ENCODE measurements around the gene PDZD11. TPM values are rescaled to one million over a fixed set of nuclear protein-coding genes. Genes with fewer than 3 reads are reported as not detected.

The PDZD11 gene
- polyA plus RNA-seq, 1 donor from 2014 or later = 64.7 TPM

- Histone ChIP-seq H3K27me3 (ENCODE audit: insufficient read depth, low read depth, low read length) (no peaks in the 10 kb centered on the region), H3K4me3 (ENCODE audit: low read length) (no peak within 1 kb of the TSS), H3K36me3 (ENCODE audit: insufficient read depth, low read length) (no peaks in the 10 kb centered on the region), H3K79me2 (replicated peaks; ENCODE audit: insufficient read depth, low read length) (no peaks in the 10 kb centered on the region), H3K9me3 (ENCODE audit: low read length) (no peaks in the 10 kb centered on the region), H3F3A (ENCODE audit: insufficient read depth, low read length, poor library complexity, severe bottlenecking) (no peaks in the 10 kb centered on the region), H2AFZ (ENCODE audit: low read depth, low read length) (no peak within 1 kb of the TSS), H3K27ac (ENCODE audit: low read length) (no peak within 1 kb of the TSS), H3K9ac (ENCODE audit: low read length) (no peak within 1 kb of the TSS), H3K9me2 (ENCODE audit: insufficient read depth, low read length) (no peaks in the 10 kb centered on the region), H4K20me1 (ENCODE audit: insufficient read depth) (no peaks in the 10 kb centered on the region), H3K4me2 (ENCODE audit: low read length) (no peak within 1 kb of the TSS)
- no peak for TF ChIP-seq RAD21 (conservative IDR thresholded peaks at IDR 0.05)
- TF ChIP-seq TAF1 (IDR thresholded peaks at IDR 0.05; ENCODE audit: low read depth) = no peak
- TF ChIP-seq SMC3 (conservative IDR thresholded peaks at IDR 0.05; ENCODE audit: poor library complexity) = no peak
- no peak for TF ChIP-seq MXI1 (conservative IDR thresholded peaks at IDR 0.05; ENCODE audit: poor library complexity, severe bottlenecking)
- no peak for TF ChIP-seq EZH2 (IDR thresholded peaks at IDR 0.05; ENCODE audit: borderline replicate concordance, insufficient read depth, low read length, poor library complexity, severe bottlenecking)
- TF ChIP-seq EP300 (conservative IDR thresholded peaks at IDR 0.05; ENCODE audit: poor library complexity, severe bottlenecking) = no peak
- TF ChIP-seq POLR2AphosphoS5 (IDR thresholded peaks at IDR 0.05) = no peak
- TF ChIP-seq, protein P1, sequence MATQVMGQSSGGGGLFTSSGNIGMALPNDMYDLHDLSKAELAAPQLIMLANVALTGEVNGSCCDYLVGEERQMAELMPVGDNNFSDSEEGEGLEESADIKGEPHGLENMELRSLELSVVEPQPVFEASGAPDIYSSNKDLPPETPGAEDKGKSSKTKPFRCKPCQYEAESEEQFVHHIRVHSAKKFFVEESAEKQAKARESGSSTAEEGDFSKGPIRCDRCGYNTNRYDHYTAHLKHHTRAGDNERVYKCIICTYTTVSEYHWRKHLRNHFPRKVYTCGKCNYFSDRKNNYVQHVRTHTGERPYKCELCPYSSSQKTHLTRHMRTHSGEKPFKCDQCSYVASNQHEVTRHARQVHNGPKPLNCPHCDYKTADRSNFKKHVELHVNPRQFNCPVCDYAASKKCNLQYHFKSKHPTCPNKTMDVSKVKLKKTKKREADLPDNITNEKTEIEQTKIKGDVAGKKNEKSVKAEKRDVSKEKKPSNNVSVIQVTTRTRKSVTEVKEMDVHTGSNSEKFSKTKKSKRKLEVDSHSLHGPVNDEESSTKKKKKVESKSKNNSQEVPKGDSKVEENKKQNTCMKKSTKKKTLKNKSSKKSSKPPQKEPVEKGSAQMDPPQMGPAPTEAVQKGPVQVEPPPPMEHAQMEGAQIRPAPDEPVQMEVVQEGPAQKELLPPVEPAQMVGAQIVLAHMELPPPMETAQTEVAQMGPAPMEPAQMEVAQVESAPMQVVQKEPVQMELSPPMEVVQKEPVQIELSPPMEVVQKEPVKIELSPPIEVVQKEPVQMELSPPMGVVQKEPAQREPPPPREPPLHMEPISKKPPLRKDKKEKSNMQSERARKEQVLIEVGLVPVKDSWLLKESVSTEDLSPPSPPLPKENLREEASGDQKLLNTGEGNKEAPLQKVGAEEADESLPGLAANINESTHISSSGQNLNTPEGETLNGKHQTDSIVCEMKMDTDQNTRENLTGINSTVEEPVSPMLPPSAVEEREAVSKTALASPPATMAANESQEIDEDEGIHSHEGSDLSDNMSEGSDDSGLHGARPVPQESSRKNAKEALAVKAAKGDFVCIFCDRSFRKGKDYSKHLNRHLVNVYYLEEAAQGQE (IDR thresholded peaks at IDR 0.05; ENCODE audit: borderline replicate concordance) = no peak
Observed at GRCh38 chrX:70281951-70282350, 7.8 kb downstream of the PDZD11 start, which contains the start of gene RAB41. Gene RAB41, plus strand, starts transcription at chrX:70282172. Its CDS starts 46 bp downstream, at chrX:70282218.

DNA sequence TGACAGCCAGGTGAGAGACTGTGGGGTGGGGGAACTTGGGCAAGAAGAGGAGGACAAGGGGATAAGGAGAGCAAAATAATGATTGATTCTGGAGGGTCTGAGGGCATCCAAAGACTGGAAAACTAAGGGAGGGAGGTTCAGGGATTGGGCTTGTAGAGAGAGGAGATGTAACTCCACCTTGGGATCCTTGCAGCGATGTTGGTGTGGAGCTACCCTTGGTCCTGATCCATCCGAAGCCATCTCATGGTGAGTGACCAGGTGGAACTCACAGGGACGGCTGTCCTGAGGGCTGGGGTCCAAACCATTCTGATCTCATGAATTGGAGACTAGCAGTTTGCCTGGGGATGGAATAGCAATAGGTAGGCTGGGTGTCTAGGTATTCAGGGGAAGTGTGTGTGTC lies 9.2 kb downstream of the PDZD11 start:
- Histone ChIP-seq H3K4me2 (ENCODE audit: low read length) (no peak overlapping the region), H3K27ac (ENCODE audit: low read length) (no peak overlapping the region), H3K9me3 (ENCODE audit: low read length) (no peaks in the 10 kb centered on the region), H3K27me3 (ENCODE audit: insufficient read depth, low read depth, low read length) (no peaks in the 10 kb centered on the region), H3F3A (ENCODE audit: insufficient read depth, low read length, poor library complexity, severe bottlenecking) (no peaks in the 10 kb centered on the region), H2AFZ (ENCODE audit: low read depth, low read length) (no peak overlapping the region), H3K9me2 (ENCODE audit: insufficient read depth, low read length) (no peaks in the 10 kb centered on the region), H3K36me3 (ENCODE audit: insufficient read depth, low read length) (no peaks in the 10 kb centered on the region), H3K4me3 (ENCODE audit: low read length) (no peak overlapping the region), H3K79me2 (replicated peaks; ENCODE audit: insufficient read depth, low read length) (no peaks in the 10 kb centered on the region), H4K20me1 (ENCODE audit: insufficient read depth) (no peaks in the 10 kb centered on the region), H3K9ac (ENCODE audit: low read length) (no peak overlapping the region)
- TF ChIP-seq, protein P1 (IDR thresholded peaks at IDR 0.05; ENCODE audit: borderline replicate concordance) = no peak
- TF ChIP-seq CTCF (IDR thresholded peaks at IDR 0.05; ENCODE audit: poor library complexity, severe bottlenecking) = no peak
- no peak for TF ChIP-seq POLR2AphosphoS5 (IDR thresholded peaks at IDR 0.05)
- TF ChIP-seq TAF1 (IDR thresholded peaks at IDR 0.05; ENCODE audit: low read depth) = no peak
- TF ChIP-seq RAD21 (conservative IDR thresholded peaks at IDR 0.05) = no peak
- no peak for TF ChIP-seq SMC3 (conservative IDR thresholded peaks at IDR 0.05; ENCODE audit: poor library complexity)
